NCI-H345 (cell line): ENCODE results near the gene PTP4A1.
"Not testable (repeated sequence)": the region's sequence is repeated elsewhere in the genome, so short reads cannot be mapped to it uniquely, and the experiment has no call there.

ENCODE experiments used
- DNase-seq: peaks from one replicate; lab custom pipeline; 2025; lab: John Stamatoyannopoulos, UW

Gene PTP4A1

GRCh38 chr6:63572044-63572746 lies at the start of gene PTP4A1, which contains the start of gene LOC128125822:
TSS of gene PTP4A1 (plus strand) at chr6:63572480. CDS start at chr6:63576881, 4,401 bp downstream.
TSS of gene LOC128125822 (plus strand) at chr6:63572480.
- DNase-seq = peak; percentile 98

GRCh38 chr6:63522911-63523287 lies 49.4 kb upstream of the PTP4A1 start:
- not testable (repeated sequence) for DNase-seq

- no peak for DNase-seq
Measured at GRCh38 chr6:63523630-63524029, 48.6 kb upstream of the PTP4A1 start.

GRCh38 chr6:63525186-63525878 lies 46.9 kb upstream of the PTP4A1 start:
- DNase-seq = no peak

GRCh38 chr6:63526931-63527330 lies 45.3 kb upstream of the PTP4A1 start:
- DNase-seq = no peak

- DNase-seq = no peak
Measured at GRCh38 chr6:63527658-63528514, 44.4 kb upstream of the PTP4A1 start.

- DNase-seq = no peak
Measured at GRCh38 chr6:63529498-63529897, 42.8 kb upstream of the PTP4A1 start.

- no peak for DNase-seq
Measured at GRCh38 chr6:63530182-63530581, 42.1 kb upstream of the PTP4A1 start.

GRCh38 chr6:63530991-63531390 lies 41.3 kb upstream of the PTP4A1 start:
- DNase-seq = no peak

GRCh38 chr6:63533026-63533425 lies 39.3 kb upstream of the PTP4A1 start:
- DNase-seq = no peak

- DNase-seq = no peak
Measured at GRCh38 chr6:63533952-63534351, 38.3 kb upstream of the PTP4A1 start.

GRCh38 chr6:63537201-63537958 lies 34.9 kb upstream of the PTP4A1 start:
- DNase-seq = no peak

GRCh38 chr6:63537959-63538300 lies 34.4 kb upstream of the PTP4A1 start:
- no peak for DNase-seq

GRCh38 chr6:63538550-63538949 lies 33.7 kb upstream of the PTP4A1 start:
- no peak for DNase-seq

- DNase-seq = no peak
Measured at GRCh38 chr6:63543001-63543400, 29.3 kb upstream of the PTP4A1 start.

GRCh38 chr6:63543982-63544381 lies 28.3 kb upstream of the PTP4A1 start:
- no peak for DNase-seq

- no peak for DNase-seq
Measured at GRCh38 chr6:63546236-63546635, 26.0 kb upstream of the PTP4A1 start.

GRCh38 chr6:63546697-63547096 lies 25.6 kb upstream of the PTP4A1 start:
- no peak for DNase-seq

GRCh38 chr6:63549076-63549475 lies 23.2 kb upstream of the PTP4A1 start:
- no peak for DNase-seq

- no peak for DNase-seq
Measured at GRCh38 chr6:63553208-63553607, 19.1 kb upstream of the PTP4A1 start.

GRCh38 chr6:63553900-63554299 lies 18.4 kb upstream of the PTP4A1 start:
- no peak for DNase-seq

- DNase-seq = no peak
Measured at GRCh38 chr6:63554782-63555181, 17.5 kb upstream of the PTP4A1 start.
